GM23338 (cell line): ENCODE measurements around the gene LAMTOR4. TPM values are rescaled to one million over a fixed set of nuclear protein-coding genes. Genes with fewer than 3 reads are reported as not detected.

Experiments
- ATAC-seq: fragments of 200-7000 bp; cut with Tn5 transposase; 3 replicates; pipeline ENCODE4 v1.9.1; 2020
- DNase-seq: peaks from one replicate; pipeline ENCODE4 v3.0.0-alpha.2; 2015; ENCODE audit warnings: low spot score
- H2AFZ ChIP-seq: fragments of 200-600 bp; sonication (generic); 2 replicates; pipeline ENCODE4 v1.8.0; 2016; ENCODE audit warnings: antibody characterized with exemption, mild to moderate bottlenecking, moderate library complexity
- H3F3A ChIP-seq: fragments of 200-600 bp; sonication (generic); replicated peaks from 2 replicates; pipeline ENCODE4 v1.8.0; 2017; ENCODE audit warnings: antibody characterized with exemption, mixed run types, low read depth
- H3K27ac ChIP-seq: fragments of 200-600 bp; sonication (generic); 2 replicates; pipeline ENCODE4 v1.6.1; 2016; ENCODE audit warnings: low read depth
- H3K27me3 ChIP-seq: fragments of 200-600 bp; sonication (generic); 2 replicates; pipeline ENCODE4 v1.8.0; 2016; ENCODE audit warnings: mild to moderate bottlenecking, mixed run types, moderate library complexity; ENCODE audit not compliant: insufficient read depth
- H3K36me3 ChIP-seq: fragments of 200-600 bp; sonication (generic); 2 replicates; pipeline ENCODE4 v1.8.0; 2016; ENCODE audit warnings: mild to moderate bottlenecking; ENCODE audit not compliant: insufficient read depth
- H3K4me1 ChIP-seq: fragments of 200-600 bp; sonication (generic); 2 replicates; pipeline ENCODE4 v1.8.0; 2016; ENCODE audit warnings: mild to moderate bottlenecking, moderate library complexity; ENCODE audit not compliant: insufficient read depth
- H3K4me2 ChIP-seq: fragments of 200-600 bp; sonication (generic); 2 replicates; pipeline ENCODE4 v1.7.1; 2017; ENCODE audit warnings: mixed run types
- H3K4me3 ChIP-seq: fragments of 200-600 bp; sonication (generic); 2 replicates; pipeline ENCODE4 v1.6.1; 2016; ENCODE audit warnings: mixed run types
- H3K79me2 ChIP-seq: fragments of 200-600 bp; sonication (generic); replicated peaks from 2 replicates; pipeline ENCODE4 v1.8.0; 2017; ENCODE audit warnings: mild to moderate bottlenecking; ENCODE audit not compliant: insufficient read depth
- H3K9me2 ChIP-seq: fragments of 200-600 bp; sonication (generic); 2 replicates; pipeline ENCODE4 v1.8.0; 2017; ENCODE audit not compliant: insufficient read depth
- H4K20me1 ChIP-seq: fragments of 200-600 bp; sonication (generic); replicated peaks from 2 replicates; pipeline ENCODE4 v1.8.0; 2017; ENCODE audit warnings: mild to moderate bottlenecking; ENCODE audit not compliant: insufficient read depth
- H3K27ac Mint-ChIP-seq: 2 replicates; pipeline ENCODE4 v1.8.0; 2020; ENCODE audit warnings: inconsistent platforms, mild to moderate bottlenecking, moderate library complexity, mixed read lengths
- H3K27me3 Mint-ChIP-seq: 3 replicates; pipeline ENCODE4 v1.8.0; 2022; ENCODE audit warnings: low read depth, mild to moderate bottlenecking, moderate library complexity, mixed read lengths, inconsistent platforms; ENCODE audit not compliant: insufficient read depth, poor library complexity
- H3K36me3 Mint-ChIP-seq: 3 replicates; pipeline ENCODE4 v1.8.0; 2021; ENCODE audit warnings: low read depth, mild to moderate bottlenecking, inconsistent platforms, moderate library complexity, mixed read lengths
- H3K4me1 Mint-ChIP-seq: 3 replicates; pipeline ENCODE4 v1.8.0; 2020; ENCODE audit warnings: mild to moderate bottlenecking, inconsistent platforms, mixed read lengths
- H3K4me3 Mint-ChIP-seq: 3 replicates; pipeline ENCODE4 v1.8.0; 2021; ENCODE audit warnings: moderate library complexity, mild to moderate bottlenecking, inconsistent platforms, mixed read lengths
- H3K9me3 Mint-ChIP-seq: 3 replicates; pipeline ENCODE4 v1.8.0; 2020; ENCODE audit warnings: moderate library complexity, mild to moderate bottlenecking, inconsistent platforms, mixed read lengths
- CTCF ChIP-seq, 2 experiments: fragments of 200-600 bp in 1 of 2; sonication (generic) in 1 of 2; conservative IDR thresholded peaks; 2 replicates each; pipeline versions ENCODE4 v1.5.1 to v1.6.1; 2016 to 2017; ENCODE audit warnings: antibody characterized with exemption in 2 of 2, low read depth in 2 of 2, mild to moderate bottlenecking in 2 of 2, moderate library complexity in 1 of 2
- EZH2 ChIP-seq: fragments of 200-600 bp; sonication (generic); IDR thresholded peaks from one replicate; pipeline ENCODE4 v1.8.0; 2017; ENCODE audit warnings: antibody characterized with exemption, mild to moderate bottlenecking, low read depth; ENCODE audit not compliant: unreplicated experiment
- EZH2phosphoT487 ChIP-seq: fragments of 200-600 bp; sonication (generic); IDR thresholded peaks from one replicate; pipeline ENCODE4 v1.8.1; 2018; ENCODE audit warnings: antibody characterized with exemption; ENCODE audit not compliant: unreplicated experiment
- NANOG ChIP-seq: IDR thresholded peaks from 2 replicates; pipeline ENCODE4 v1.6.1; 2016; ENCODE audit warnings: antibody characterized with exemption, borderline replicate concordance
- POLR2AphosphoS5 ChIP-seq: IDR thresholded peaks from 2 replicates; pipeline ENCODE4 v1.6.1; 2016; ENCODE audit warnings: antibody characterized with exemption, low read depth
- STAT1 ChIP-seq: IDR thresholded peaks from one replicate; pipeline ENCODE4 v1.6.1; 2016; ENCODE audit warnings: antibody characterized with exemption; ENCODE audit not compliant: unreplicated experiment
- ZNF331 ChIP-seq: fragments of 250-450 bp; sonication (Bioruptor Pico); IDR thresholded peaks from 2 replicates; pipeline ENCODE4 v1.5.0; 2020; ENCODE audit warnings: low read depth, mild to moderate bottlenecking, moderate library complexity
- polyA plus RNA-seq: library from polyadenylated mRNA; unstranded; fragments of >200 nt; fragmentation: Nextera tagmentation; extraction: Ambion mirVana; gene quantifications from 2 replicates; pipeline ENCODE4 v1.2.1, GENCODE V29; 2016
- total RNA-seq: library from RNA; depleted of rRNA; stranded (reverse); fragments of >200 nt; shearing (Covaris generic); gene quantifications from 2 replicates; pipeline ENCODE4 v1.2.3, GENCODE V29; 2014
- TF ChIP-seq, protein P1 (sequence below): fragments of 250-450 bp; sonication (Bioruptor Pico); IDR thresholded peaks from 2 replicates; pipeline ENCODE4 v1.5.0; 2020; ENCODE audit warnings: mild to moderate bottlenecking, moderate library complexity

Gene LAMTOR4
- total and polyA plus RNA-seq, 2 experiments from 2014 or later, result 145 to 333 TPM

DNA sequence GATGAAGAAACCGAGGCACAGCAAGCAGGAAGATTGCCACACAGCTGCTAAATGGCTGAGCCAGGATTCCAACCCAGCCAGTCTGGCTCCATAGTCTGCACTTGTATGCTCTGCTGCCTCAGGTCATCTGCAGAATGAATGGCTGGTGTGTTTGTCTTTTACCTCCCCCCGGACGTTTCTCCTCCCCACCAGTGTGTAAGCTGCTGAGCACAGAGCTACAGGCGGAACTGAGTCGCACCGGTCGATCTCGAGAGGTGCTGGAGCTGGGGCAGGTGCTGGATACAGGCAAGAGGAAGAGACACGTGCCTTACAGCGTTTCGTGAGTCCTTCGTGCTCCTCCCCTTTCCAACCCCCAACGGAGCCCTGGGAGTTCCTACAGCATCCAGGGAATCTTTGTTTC, 26.7 kb upstream of the LAMTOR4 start:
- Histone ChIP-seq H2AFZ (no peak overlapping the region), H3K79me2 (peaks cover 13% of the 10 kb centered on the region), H3K9me2 (no peaks in the 10 kb centered on the region), H3K4me1 (peaks cover 8% of the 10 kb centered on the region), H3K27ac (no peak overlapping the region), H3F3A (peaks cover 34% of the 10 kb centered on the region), H3K27me3 (no peaks in the 10 kb centered on the region), H3K4me3 (no peak overlapping the region), H3K36me3 (no peaks in the 10 kb centered on the region), H4K20me1 (no peaks in the 10 kb centered on the region; the same call in 1 of the 2 replicates), H3K4me2 (no peak overlapping the region)
- H3K9me3 Mint-ChIP-seq, result no peaks in the 10 kb centered on the region; the same call in 2 of the 3 replicates
- DNase-seq (no peak), ATAC-seq (no peak)
- no peak overlapping the region for H3K4me3 Mint-ChIP-seq
- peaks cover 8% of the 10 kb centered on the region; the same call in 2 of the 3 replicates for H3K4me1 Mint-ChIP-seq
- H3K36me3 Mint-ChIP-seq, result peaks cover 16% of the 10 kb centered on the region; the same call in 2 of the 3 replicates
- H3K27me3 Mint-ChIP-seq, result peaks cover 23% of the 10 kb centered on the region
- TF ChIP-seq EZH2 (no peak), ZNF331 (CRISPR knock-in tag) (no peak), EZH2phosphoT487 (no peak), POLR2AphosphoS5 (no peak), STAT1 (no peak), NANOG (no peak)
- TF ChIP-seq, protein P1, sequence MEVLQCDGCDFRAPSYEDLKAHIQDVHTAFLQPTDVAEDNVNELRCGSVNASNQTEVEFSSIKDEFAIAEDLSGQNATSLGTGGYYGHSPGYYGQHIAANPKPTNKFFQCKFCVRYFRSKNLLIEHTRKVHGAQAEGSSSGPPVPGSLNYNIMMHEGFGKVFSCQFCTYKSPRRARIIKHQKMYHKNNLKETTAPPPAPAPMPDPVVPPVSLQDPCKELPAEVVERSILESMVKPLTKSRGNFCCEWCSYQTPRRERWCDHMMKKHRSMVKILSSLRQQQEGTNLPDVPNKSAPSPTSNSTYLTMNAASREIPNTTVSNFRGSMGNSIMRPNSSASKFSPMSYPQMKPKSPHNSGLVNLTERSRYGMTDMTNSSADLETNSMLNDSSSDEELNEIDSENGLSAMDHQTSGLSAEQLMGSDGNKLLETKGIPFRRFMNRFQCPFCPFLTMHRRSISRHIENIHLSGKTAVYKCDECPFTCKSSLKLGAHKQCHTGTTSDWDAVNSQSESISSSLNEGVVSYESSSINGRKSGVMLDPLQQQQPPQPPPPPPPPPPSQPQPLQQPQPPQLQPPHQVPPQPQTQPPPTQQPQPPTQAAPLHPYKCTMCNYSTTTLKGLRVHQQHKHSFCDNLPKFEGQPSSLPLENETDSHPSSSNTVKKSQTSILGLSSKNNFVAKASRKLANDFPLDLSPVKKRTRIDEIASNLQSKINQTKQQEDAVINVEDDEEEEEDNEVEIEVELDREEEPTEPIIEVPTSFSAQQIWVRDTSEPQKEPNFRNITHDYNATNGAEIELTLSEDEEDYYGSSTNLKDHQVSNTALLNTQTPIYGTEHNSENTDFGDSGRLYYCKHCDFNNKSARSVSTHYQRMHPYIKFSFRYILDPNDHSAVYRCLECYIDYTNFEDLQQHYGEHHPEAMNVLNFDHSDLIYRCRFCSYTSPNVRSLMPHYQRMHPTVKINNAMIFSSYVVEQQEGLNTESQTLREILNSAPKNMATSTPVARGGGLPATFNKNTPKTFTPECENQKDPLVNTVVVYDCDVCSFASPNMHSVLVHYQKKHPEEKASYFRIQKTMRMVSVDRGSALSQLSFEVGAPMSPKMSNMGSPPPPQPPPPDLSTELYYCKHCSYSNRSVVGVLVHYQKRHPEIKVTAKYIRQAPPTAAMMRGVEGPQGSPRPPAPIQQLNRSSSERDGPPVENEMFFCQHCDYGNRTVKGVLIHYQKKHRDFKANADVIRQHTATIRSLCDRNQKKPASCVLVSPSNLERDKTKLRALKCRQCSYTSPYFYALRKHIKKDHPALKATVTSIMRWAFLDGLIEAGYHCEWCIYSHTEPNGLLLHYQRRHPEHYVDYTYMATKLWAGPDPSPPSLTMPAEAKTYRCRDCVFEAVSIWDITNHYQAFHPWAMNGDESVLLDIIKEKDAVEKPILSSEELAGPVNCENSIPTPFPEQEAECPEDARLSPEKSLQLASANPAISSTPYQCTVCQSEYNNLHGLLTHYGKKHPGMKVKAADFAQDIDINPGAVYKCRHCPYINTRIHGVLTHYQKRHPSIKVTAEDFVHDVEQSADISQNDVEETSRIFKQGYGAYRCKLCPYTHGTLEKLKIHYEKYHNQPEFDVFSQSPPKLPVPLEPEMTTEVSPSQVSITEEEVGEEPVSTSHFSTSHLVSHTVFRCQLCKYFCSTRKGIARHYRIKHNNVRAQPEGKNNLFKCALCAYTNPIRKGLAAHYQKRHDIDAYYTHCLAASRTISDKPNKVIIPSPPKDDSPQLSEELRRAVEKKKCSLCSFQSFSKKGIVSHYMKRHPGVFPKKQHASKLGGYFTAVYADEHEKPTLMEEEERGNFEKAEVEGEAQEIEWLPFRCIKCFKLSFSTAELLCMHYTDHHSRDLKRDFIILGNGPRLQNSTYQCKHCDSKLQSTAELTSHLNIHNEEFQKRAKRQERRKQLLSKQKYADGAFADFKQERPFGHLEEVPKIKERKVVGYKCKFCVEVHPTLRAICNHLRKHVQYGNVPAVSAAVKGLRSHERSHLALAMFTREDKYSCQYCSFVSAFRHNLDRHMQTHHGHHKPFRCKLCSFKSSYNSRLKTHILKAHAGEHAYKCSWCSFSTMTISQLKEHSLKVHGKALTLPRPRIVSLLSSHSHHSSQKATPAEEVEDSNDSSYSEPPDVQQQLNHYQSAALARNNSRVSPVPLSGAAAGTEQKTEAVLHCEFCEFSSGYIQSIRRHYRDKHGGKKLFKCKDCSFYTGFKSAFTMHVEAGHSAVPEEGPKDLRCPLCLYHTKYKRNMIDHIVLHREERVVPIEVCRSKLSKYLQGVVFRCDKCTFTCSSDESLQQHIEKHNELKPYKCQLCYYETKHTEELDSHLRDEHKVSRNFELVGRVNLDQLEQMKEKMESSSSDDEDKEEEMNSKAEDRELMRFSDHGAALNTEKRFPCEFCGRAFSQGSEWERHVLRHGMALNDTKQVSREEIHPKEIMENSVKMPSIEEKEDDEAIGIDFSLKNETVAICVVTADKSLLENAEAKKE, result no peak
- H3K27ac Mint-ChIP-seq, result no peak overlapping the region

GRCh38 chr7:100122568-100122967, 26.1 kb upstream of the LAMTOR4 start:
- Histone ChIP-seq H3K4me1 (peaks cover 8% of the 10 kb centered on the region), H3K79me2 (peaks cover 13% of the 10 kb centered on the region), H4K20me1 (no peaks in the 10 kb centered on the region; the same call in 1 of the 2 replicates), H3F3A (peaks cover 34% of the 10 kb centered on the region), H3K4me2 (no peak overlapping the region), H3K36me3 (no peaks in the 10 kb centered on the region), H3K9me2 (no peaks in the 10 kb centered on the region), H3K4me3 (no peak overlapping the region), H2AFZ (no peak overlapping the region), H3K27me3 (peaks cover 2% of the 10 kb centered on the region; the same call in 1 of the 2 replicates), H3K27ac (no peak overlapping the region)
- Mint-ChIP-seq H3K36me3 (peaks cover 16% of the 10 kb centered on the region; the same call in 2 of the 3 replicates), H3K4me1 (peaks cover 8% of the 10 kb centered on the region; the same call in 2 of the 3 replicates), H3K27me3 (peaks cover 24% of the 10 kb centered on the region), H3K27ac (no peak overlapping the region), H3K9me3 (no peaks in the 10 kb centered on the region; the same call in 2 of the 3 replicates), H3K4me3 (no peak overlapping the region)
- DNase-seq (no peak), ATAC-seq (no peak)
- TF ChIP-seq EZH2 (no peak), CTCF (conservative IDR thresholded peaks at IDR 0.05; ENCODE audit: low read depth in 2 of 2) (no peak)
